SK-N-MC (cell line): ENCODE measurements around the gene ACVR1.

ENCODE experiments used
- DNase-seq: peaks from one replicate; pipeline ENCODE4 v3.0.0-alpha.2; 2011; ENCODE audit warnings: low read depth, low spot score
- H3K27ac ChIP-seq: fragments of 200-600 bp; sonication (generic); 2 replicates; pipeline ENCODE4 v1.5.1; 2016; ENCODE audit warnings: mixed run types
- H3K36me3 ChIP-seq: fragments of 200-600 bp; sonication (generic); 2 replicates; pipeline ENCODE4 v1.6.1; 2017; ENCODE audit warnings: antibody characterized with exemption, low read length, mixed read lengths; ENCODE audit not compliant: insufficient read depth
- H3K4me3 ChIP-seq: fragments of 200-600 bp; sonication (generic); 2 replicates; pipeline ENCODE4 v1.5.1; 2016
- H3K9ac ChIP-seq: fragments of 200-600 bp; sonication (generic); 2 replicates; pipeline ENCODE4 v1.8.0; 2017; ENCODE audit warnings: mixed run types, mixed read lengths; ENCODE audit not compliant: insufficient read length
- H3K9me3 ChIP-seq: fragments of 200-600 bp; sonication (generic); 2 replicates; pipeline ENCODE4 v1.6.1; 2017; ENCODE audit warnings: low read depth, mild to moderate bottlenecking, antibody characterized with exemption, low read length, moderate library complexity, mixed read lengths
- EZH2 ChIP-seq: fragments of 200-600 bp; sonication (generic); IDR thresholded peaks from one replicate; pipeline ENCODE4 v1.6.1; 2017; ENCODE audit warnings: antibody characterized with exemption
- FOXP2 ChIP-seq: optimal IDR thresholded peaks from 2 replicates; pipeline ENCODE3; 2011; ENCODE audit warnings: mild to moderate bottlenecking, moderate library complexity; ENCODE audit not compliant: insufficient read depth; ENCODE audit errors: extremely low read length, control extremely low read depth
- POLR2AphosphoS5 ChIP-seq: IDR thresholded peaks from 2 replicates; pipeline ENCODE4 v1.6.1; 2012; ENCODE audit warnings: mild to moderate bottlenecking, low read depth, low read length, borderline replicate concordance

Gene ACVR1

GRCh38 chr2:157806426-157807077 lies 69.6 kb downstream of the ACVR1 start:
- Histone ChIP-seq H3K9me3 (no peaks in the 10 kb centered on the region), H3K9ac (no peak overlapping the region), H3K4me3 (no peak overlapping the region), H3K36me3 (no peaks in the 10 kb centered on the region), H3K27ac (no peak overlapping the region)
- TF ChIP-seq POLR2AphosphoS5 (no peak), EZH2 (no peak), FOXP2 (no peak)
- DNase-seq: no peak

GRCh38 chr2:157805519-157805918 lies 70.6 kb downstream of the ACVR1 start:
- no peaks in the 10 kb centered on the region for H3K9me3 ChIP-seq
- TF ChIP-seq POLR2AphosphoS5: no peak
- TF ChIP-seq EZH2: no peak
- no peak for TF ChIP-seq FOXP2
- H3K27ac ChIP-seq: no peak overlapping the region
- no peak for DNase-seq
- H3K36me3 ChIP-seq: no peaks in the 10 kb centered on the region
- no peak overlapping the region for H3K9ac ChIP-seq
- H3K4me3 ChIP-seq: no peak overlapping the region

GRCh38 chr2:157804355-157804754 lies 71.8 kb downstream of the ACVR1 start:
- DNase-seq: no peak
- H3K9ac ChIP-seq: no peak overlapping the region
- no peak overlapping the region for H3K4me3 ChIP-seq
- H3K36me3 ChIP-seq: no peaks in the 10 kb centered on the region
- no peaks in the 10 kb centered on the region for H3K9me3 ChIP-seq
- no peak for TF ChIP-seq EZH2
- no peak for TF ChIP-seq POLR2AphosphoS5
- TF ChIP-seq FOXP2: no peak
- no peak overlapping the region for H3K27ac ChIP-seq

GRCh38 chr2:157803952-157804351 lies 72.2 kb downstream of the ACVR1 start:
- H3K9ac ChIP-seq: no peak overlapping the region
- H3K36me3 ChIP-seq: no peaks in the 10 kb centered on the region
- no peak overlapping the region for H3K4me3 ChIP-seq
- no peak overlapping the region for H3K27ac ChIP-seq
- no peak for TF ChIP-seq POLR2AphosphoS5
- TF ChIP-seq FOXP2: no peak
- no peak for TF ChIP-seq EZH2
- no peak for DNase-seq
- no peaks in the 10 kb centered on the region for H3K9me3 ChIP-seq

- H3K27ac ChIP-seq: no peak overlapping the region
- H3K36me3 ChIP-seq: no peaks in the 10 kb centered on the region
- H3K9ac ChIP-seq: no peak overlapping the region
- no peak for DNase-seq
- TF ChIP-seq EZH2 (no peak), FOXP2 (no peak), POLR2AphosphoS5 (no peak)
- H3K4me3 ChIP-seq: no peak overlapping the region
- H3K9me3 ChIP-seq: no peaks in the 10 kb centered on the region
These were observed 72.7 kb downstream of the ACVR1 start for GRCh38 chr2:157803476-157803875.

- TF ChIP-seq FOXP2 (no peak), EZH2 (no peak), POLR2AphosphoS5 (no peak)
- H3K36me3 ChIP-seq: no peaks in the 10 kb centered on the region
- DNase-seq: no peak
- no peak overlapping the region for H3K4me3 ChIP-seq
- H3K9ac ChIP-seq: no peak overlapping the region
- no peak overlapping the region for H3K27ac ChIP-seq
- H3K9me3 ChIP-seq: no peaks in the 10 kb centered on the region
These were observed 75.2 kb downstream of the ACVR1 start for GRCh38 chr2:157800838-157801495.

GRCh38 chr2:157793053-157793612 lies 83.0 kb downstream of the ACVR1 start:
- Histone ChIP-seq H3K9ac (no peak overlapping the region), H3K36me3 (no peaks in the 10 kb centered on the region), H3K27ac (no peak overlapping the region), H3K4me3 (no peak overlapping the region), H3K9me3 (no peaks in the 10 kb centered on the region)
- DNase-seq: no peak
- no peak for TF ChIP-seq POLR2AphosphoS5
- TF ChIP-seq EZH2: no peak
- no peak for TF ChIP-seq FOXP2

- TF ChIP-seq FOXP2 (no peak), EZH2 (no peak), POLR2AphosphoS5 (no peak)
- H3K36me3 ChIP-seq: no peaks in the 10 kb centered on the region
- no peak for DNase-seq
- H3K9me3 ChIP-seq: no peaks in the 10 kb centered on the region
- no peak overlapping the region for H3K9ac ChIP-seq
- no peak overlapping the region for H3K27ac ChIP-seq
- no peak overlapping the region for H3K4me3 ChIP-seq
These were observed 83.6 kb downstream of the ACVR1 start for GRCh38 chr2:157792335-157793052.

GRCh38 chr2:157790780-157791179 lies 85.3 kb downstream of the ACVR1 start:
- Histone ChIP-seq H3K9ac (no peak overlapping the region), H3K9me3 (no peaks in the 10 kb centered on the region), H3K4me3 (no peak overlapping the region), H3K36me3 (no peaks in the 10 kb centered on the region), H3K27ac (no peak overlapping the region)
- TF ChIP-seq POLR2AphosphoS5 (no peak), EZH2 (no peak), FOXP2 (no peak)
- DNase-seq: no peak
